ENCODE measurements around the gene ZNF385B.

The ZNF385B gene

DNA sequence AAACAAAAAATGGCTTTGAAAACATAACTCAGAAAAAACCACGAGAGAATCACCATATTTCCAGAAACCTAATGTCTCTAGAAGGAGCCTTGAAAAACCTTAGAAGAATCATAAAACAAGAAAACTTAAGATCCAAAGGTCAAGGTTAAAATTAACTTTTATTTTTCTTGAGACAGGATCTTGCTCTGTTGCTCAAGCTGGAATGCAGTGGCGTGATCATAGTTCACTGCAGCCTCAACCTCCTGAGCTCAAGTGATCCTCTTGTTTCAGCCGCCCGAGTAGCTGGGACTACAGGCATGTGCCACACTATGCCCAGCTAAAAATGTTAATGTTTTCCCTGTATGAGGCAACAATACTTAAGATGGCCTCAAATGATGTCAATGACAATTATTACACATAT, 342.6 kb downstream of the ZNF385B start:
- Histone ChIP-seq H3K4me1 (ENCODE audit: low read length) (no peaks in the 10 kb centered on the region), H3K9ac (ENCODE audit: low read length) (no peak overlapping the region), H3K4me2 (ENCODE audit: low read length) (no peak overlapping the region), H3K9me3 (ENCODE audit: insufficient read depth, low read length) (no peaks in the 10 kb centered on the region), H3K79me2 (ENCODE audit: low read length) (no peaks in the 10 kb centered on the region), H2AFZ (ENCODE audit: low read depth, low read length) (no peak overlapping the region), H3K36me3 (replicated peaks; ENCODE audit: low read depth, low read length) (no peaks in the 10 kb centered on the region), H4K20me1 (ENCODE audit: insufficient read depth, low read length) (no peaks in the 10 kb centered on the region), H3K4me3 (ENCODE audit: low read length) (no peak overlapping the region), H3K27me3 (ENCODE audit: low read depth, low read length) (no peaks in the 10 kb centered on the region), H3K27ac (ENCODE audit: low read length) (no peak overlapping the region)
- TF ChIP-seq EZH2phosphoT487 (IDR thresholded peaks at IDR 0.05; ENCODE audit: low read depth) = no peak
- TF ChIP-seq, protein P1, sequence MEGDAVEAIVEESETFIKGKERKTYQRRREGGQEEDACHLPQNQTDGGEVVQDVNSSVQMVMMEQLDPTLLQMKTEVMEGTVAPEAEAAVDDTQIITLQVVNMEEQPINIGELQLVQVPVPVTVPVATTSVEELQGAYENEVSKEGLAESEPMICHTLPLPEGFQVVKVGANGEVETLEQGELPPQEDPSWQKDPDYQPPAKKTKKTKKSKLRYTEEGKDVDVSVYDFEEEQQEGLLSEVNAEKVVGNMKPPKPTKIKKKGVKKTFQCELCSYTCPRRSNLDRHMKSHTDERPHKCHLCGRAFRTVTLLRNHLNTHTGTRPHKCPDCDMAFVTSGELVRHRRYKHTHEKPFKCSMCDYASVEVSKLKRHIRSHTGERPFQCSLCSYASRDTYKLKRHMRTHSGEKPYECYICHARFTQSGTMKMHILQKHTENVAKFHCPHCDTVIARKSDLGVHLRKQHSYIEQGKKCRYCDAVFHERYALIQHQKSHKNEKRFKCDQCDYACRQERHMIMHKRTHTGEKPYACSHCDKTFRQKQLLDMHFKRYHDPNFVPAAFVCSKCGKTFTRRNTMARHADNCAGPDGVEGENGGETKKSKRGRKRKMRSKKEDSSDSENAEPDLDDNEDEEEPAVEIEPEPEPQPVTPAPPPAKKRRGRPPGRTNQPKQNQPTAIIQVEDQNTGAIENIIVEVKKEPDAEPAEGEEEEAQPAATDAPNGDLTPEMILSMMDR (IDR thresholded peaks at IDR 0.05; ENCODE audit: low read depth, low read length) = no peak

DNA sequence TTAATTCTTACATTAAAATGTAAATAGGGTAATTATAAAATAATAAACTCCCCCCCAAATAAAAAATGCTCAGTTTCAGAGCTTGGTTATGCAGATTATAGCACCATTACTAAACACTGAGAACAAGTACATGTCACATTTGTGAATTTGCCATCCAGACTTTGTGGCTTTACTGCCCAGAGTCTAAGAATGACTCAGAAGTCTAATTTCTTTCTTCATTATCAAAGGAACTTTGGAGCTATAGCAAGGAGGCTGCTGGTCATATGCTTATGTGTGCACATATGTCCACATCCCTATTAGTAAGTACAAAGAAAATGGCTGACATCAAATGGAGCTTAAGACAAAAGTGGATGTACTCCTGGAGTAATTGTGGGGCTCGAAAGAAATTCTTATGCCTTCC, 348.2 kb downstream of the ZNF385B start:
- Histone ChIP-seq H2AFZ (ENCODE audit: low read depth, low read length) (no peak overlapping the region), H3K9me3 (ENCODE audit: insufficient read depth, low read length) (no peaks in the 10 kb centered on the region), H3K9ac (ENCODE audit: low read length) (no peak overlapping the region), H3K4me3 (ENCODE audit: low read length) (no peak overlapping the region), H3K27ac (ENCODE audit: low read length) (no peak overlapping the region), H3K27me3 (ENCODE audit: low read depth, low read length) (no peaks in the 10 kb centered on the region), H3K4me2 (ENCODE audit: low read length) (no peak overlapping the region), H4K20me1 (ENCODE audit: insufficient read depth, low read length) (no peaks in the 10 kb centered on the region), H3K4me1 (ENCODE audit: low read length) (no peaks in the 10 kb centered on the region), H3K79me2 (ENCODE audit: low read length) (no peaks in the 10 kb centered on the region), H3K36me3 (replicated peaks; ENCODE audit: low read depth, low read length) (no peaks in the 10 kb centered on the region)
- TF ChIP-seq EZH2phosphoT487 (IDR thresholded peaks at IDR 0.05; ENCODE audit: low read depth) = no peak
- TF ChIP-seq, protein P1 (IDR thresholded peaks at IDR 0.05; ENCODE audit: low read depth, low read length) = no peak

DNA sequence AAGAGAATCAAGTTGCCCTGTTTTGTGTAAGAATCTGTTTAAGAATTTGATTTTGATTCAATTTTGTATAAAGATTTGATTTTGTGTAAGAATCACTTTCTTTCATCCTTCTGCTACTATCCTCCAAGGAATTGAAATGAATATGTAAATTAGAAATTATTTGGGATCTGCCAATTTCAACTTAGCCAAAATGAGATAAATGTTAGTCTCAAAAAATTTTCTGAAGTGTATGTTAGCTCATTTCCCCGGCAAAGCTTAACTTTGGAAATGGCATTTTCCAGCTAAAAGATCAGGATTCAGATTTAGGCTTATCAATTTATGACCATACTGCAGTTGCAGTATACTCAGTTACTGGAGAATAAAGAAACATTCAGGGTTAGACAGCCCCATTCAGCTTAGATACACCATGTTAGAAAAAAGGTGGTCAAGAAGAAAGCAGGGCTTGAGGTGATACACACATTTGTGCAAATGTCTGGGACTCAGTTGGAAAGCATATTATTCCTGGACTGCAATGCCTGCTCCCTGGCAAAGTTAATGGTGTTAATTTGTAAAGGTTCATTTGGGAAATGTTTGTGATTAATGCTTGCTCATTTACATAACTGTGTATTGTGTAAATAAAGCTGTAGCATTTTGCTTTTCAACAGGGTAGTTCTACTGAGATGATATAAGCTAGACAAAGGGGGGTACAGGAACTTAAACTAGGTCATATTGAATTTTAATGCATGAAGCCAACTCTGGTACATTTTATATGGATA, 349.0 kb downstream of the ZNF385B start:
- Histone ChIP-seq H3K4me2 (ENCODE audit: low read length) (no peak overlapping the region), H3K27me3 (ENCODE audit: low read depth, low read length) (no peaks in the 10 kb centered on the region)
- TF ChIP-seq, protein P1 (IDR thresholded peaks at IDR 0.05; ENCODE audit: low read depth, low read length) = no peak
- TF ChIP-seq EZH2phosphoT487 (IDR thresholded peaks at IDR 0.05; ENCODE audit: low read depth) = no peak

DNA sequence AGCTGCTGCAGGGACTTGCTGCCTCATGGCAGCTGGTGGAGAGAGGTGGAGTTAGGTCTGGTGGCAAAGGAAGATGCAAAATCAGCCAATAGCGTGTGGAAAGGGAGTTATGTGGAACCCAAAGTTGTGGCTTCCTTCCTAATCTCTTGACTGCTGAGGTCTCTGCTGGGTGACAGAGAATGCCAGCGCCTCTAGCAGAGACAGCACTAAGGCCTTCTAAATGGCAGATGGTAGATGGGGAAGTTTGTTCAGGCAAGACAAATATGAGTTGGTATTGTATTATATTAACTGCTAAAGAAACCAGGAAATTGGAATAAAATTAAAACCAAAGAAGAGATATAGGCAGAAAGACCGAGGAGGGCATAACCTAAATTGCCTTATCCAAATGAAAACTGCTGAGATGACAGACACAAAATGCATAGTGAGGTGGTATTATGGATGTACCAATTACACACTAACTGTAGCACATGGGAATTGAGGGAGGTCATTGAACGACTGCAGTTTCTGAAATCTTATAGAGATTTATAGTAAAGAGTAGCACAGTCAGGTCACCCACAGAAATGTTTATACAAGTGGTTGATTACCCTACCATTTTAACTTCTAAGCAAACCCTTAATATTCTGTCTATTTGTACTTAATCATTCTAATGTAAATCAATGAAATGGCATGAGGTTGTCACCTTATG, 350.2 kb downstream of the ZNF385B start:
- no peak for TF ChIP-seq EZH2phosphoT487 (IDR thresholded peaks at IDR 0.05; ENCODE audit: low read depth)
- TF ChIP-seq, protein P1 (IDR thresholded peaks at IDR 0.05; ENCODE audit: low read depth, low read length) = no peak

More for the DNA sequence above, 349.0 kb downstream of the ZNF385B start:
- H3K27ac ChIP-seq (ENCODE audit: low read length) = no peak overlapping the region
- H3K4me3 ChIP-seq (ENCODE audit: low read length) = no peak overlapping the region
- no peaks in the 10 kb centered on the region for H3K4me1 ChIP-seq (ENCODE audit: low read length)
- no peak overlapping the region for H3K9ac ChIP-seq (ENCODE audit: low read length)
- no peaks in the 10 kb centered on the region for H3K36me3 ChIP-seq (replicated peaks; ENCODE audit: low read depth, low read length)
- H2AFZ ChIP-seq (ENCODE audit: low read depth, low read length) = no peak overlapping the region
- no peaks in the 10 kb centered on the region for H3K9me3 ChIP-seq (ENCODE audit: insufficient read depth, low read length)
- H3K79me2 ChIP-seq (ENCODE audit: low read length) = no peaks in the 10 kb centered on the region
- H4K20me1 ChIP-seq (ENCODE audit: insufficient read depth, low read length) = no peaks in the 10 kb centered on the region

More for the DNA sequence above, 350.2 kb downstream of the ZNF385B start:
- Histone ChIP-seq H3K4me1 (ENCODE audit: low read length) (no peaks in the 10 kb centered on the region), H3K36me3 (replicated peaks; ENCODE audit: low read depth, low read length) (no peaks in the 10 kb centered on the region), H3K27ac (ENCODE audit: low read length) (no peak overlapping the region), H3K4me3 (ENCODE audit: low read length) (no peak overlapping the region), H3K9me3 (ENCODE audit: insufficient read depth, low read length) (no peaks in the 10 kb centered on the region), H3K79me2 (ENCODE audit: low read length) (no peaks in the 10 kb centered on the region), H4K20me1 (ENCODE audit: insufficient read depth, low read length) (no peaks in the 10 kb centered on the region), H3K27me3 (ENCODE audit: low read depth, low read length) (no peaks in the 10 kb centered on the region), H3K9ac (ENCODE audit: low read length) (no peak overlapping the region), H2AFZ (ENCODE audit: low read depth, low read length) (no peak overlapping the region), H3K4me2 (ENCODE audit: low read length) (no peak overlapping the region)
